HepG2 (cell line): ENCODE results near the gene INHA. TPM values are rescaled to one million over a fixed set of nuclear protein-coding genes. Genes with fewer than 3 reads are reported as not detected.

Source experiments
- ATF2 ChIP-seq: sonication (generic); formaldehyde crosslinking; IDR thresholded peaks from 2 replicates; pipeline ENCODE4 v1.4.0; 2020; ENCODE audit warnings: missing genetic modification reagents
- BCL6 ChIP-seq: IDR thresholded peaks from 2 replicates; pipeline ENCODE4 v1.6.1; 2016; ENCODE audit warnings: missing genetic modification reagents, missing compliant biosample characterization
- FOXO1 ChIP-seq: sonication (generic); formaldehyde crosslinking; IDR thresholded peaks from 2 replicates; pipeline ENCODE4 v1.4.0; 2020; ENCODE audit warnings: missing genetic modification reagents
- GATA4 ChIP-seq: sonication (generic); IDR thresholded peaks from 2 replicates; pipeline ENCODE4 v1.6.1; 2016; ENCODE audit warnings: antibody characterized with exemption, low read depth, borderline replicate concordance
- HNRNPLL ChIP-seq: fragments of 200-400 bp; formaldehyde crosslinking; IDR thresholded peaks from 2 replicates; pipeline ENCODE4 v1.6.1; 2017; ENCODE audit warnings: mild to moderate bottlenecking, low read depth, low read length; ENCODE audit not compliant: poor library complexity, severe bottlenecking
- KDM2A ChIP-seq: sonication (generic); formaldehyde crosslinking; IDR thresholded peaks from 2 replicates; pipeline ENCODE4 v1.4.0; 2020; ENCODE audit warnings: low read depth, missing genetic modification reagents, borderline replicate concordance
- PAXIP1 ChIP-seq: sonication (generic); formaldehyde crosslinking; conservative IDR thresholded peaks from 2 replicates; pipeline ENCODE4 v1.4.0; 2020; ENCODE audit warnings: mild to moderate bottlenecking, missing genetic modification reagents, moderate library complexity
- RAD21 ChIP-seq: fragments of 450-650 bp; formaldehyde crosslinking; IDR thresholded peaks from 2 replicates; pipeline ENCODE4 v1.5.0; 2020; ENCODE audit warnings: mild to moderate bottlenecking
- TAF1 ChIP-seq: sonication (generic); formaldehyde crosslinking; IDR thresholded peaks from 2 replicates; pipeline ENCODE4 v1.4.0; 2020; ENCODE audit warnings: missing genetic modification reagents
- WIZ ChIP-seq: sonication (generic); formaldehyde crosslinking; IDR thresholded peaks from 2 replicates; pipeline ENCODE4 v1.5.1; 2020; ENCODE audit warnings: mild to moderate bottlenecking, missing genetic modification reagents
- ZFX ChIP-seq: sonication (generic); formaldehyde crosslinking; IDR thresholded peaks from 2 replicates; pipeline ENCODE4 v1.4.0; 2020; ENCODE audit warnings: mild to moderate bottlenecking, low read depth, missing genetic modification reagents, moderate library complexity
- ZMYM4 ChIP-seq: sonication (generic); formaldehyde crosslinking; IDR thresholded peaks from 2 replicates; pipeline ENCODE4 v1.8.1; 2023; ENCODE audit warnings: mild to moderate bottlenecking, missing genetic modification reagents
- ZNF225 ChIP-seq: sonication (generic); formaldehyde crosslinking; IDR thresholded peaks from 2 replicates; pipeline ENCODE4 v1.4.0; 2020; ENCODE audit warnings: mild to moderate bottlenecking, missing genetic modification reagents
- ZNF333 ChIP-seq: sonication (generic); formaldehyde crosslinking; IDR thresholded peaks from 2 replicates; pipeline ENCODE4 v1.4.0; 2020; ENCODE audit warnings: mild to moderate bottlenecking, missing genetic modification reagents, borderline replicate concordance
- ZNF740 ChIP-seq: sonication (generic); formaldehyde crosslinking; IDR thresholded peaks from 2 replicates; pipeline ENCODE4 v1.4.0; 2020; ENCODE audit warnings: missing genetic modification reagents
- ZNF781 ChIP-seq: sonication (generic); formaldehyde crosslinking; IDR thresholded peaks from 2 replicates; pipeline ENCODE4 v1.5.1; 2020; ENCODE audit warnings: borderline replicate concordance, mild to moderate bottlenecking, missing genetic modification reagents; ENCODE audit errors: not compliant biosample characterization
- polyA plus RNA-seq, 8 experiments: library from polyadenylated mRNA; depleted of rRNA in 3 of 8; stranded (reverse) in 7 of 8; unstranded in 1 of 8; fragments of >200 nt; fragmentation: Illumina TruSeq in 4 of 8; extraction: Trizol in 4 of 8; gene quantifications; 2 replicates each; pipeline versions ENCODE4 v1.2.1 to v1.2.3, GENCODE V29; 2011 to 2016; ENCODE audit warnings: low read depth in 4 of 8, missing spikeins in 1 of 8, mixed read lengths in 1 of 8; ENCODE audit not compliant: insufficient read depth in 1 of 8
- total RNA-seq, 5 experiments: library from RNA; depleted of rRNA; stranded (reverse); fragments of >200 nt; fragmentation: Illumina TruSeq; extraction: Trizol; gene quantifications; 2 replicates each; pipeline ENCODE4 v1.2.3, GENCODE V29; 2016; ENCODE audit warnings: low read depth in 1 of 5
- TF ChIP-seq, protein P1 (sequence below): sonication (generic); formaldehyde crosslinking; IDR thresholded peaks from 2 replicates; pipeline ENCODE4 v1.5.0; 2020; ENCODE audit warnings: mild to moderate bottlenecking, missing genetic modification reagents

Gene INHA
- total and polyA plus RNA-seq, 2 of the 13 experiments (the other 11 are each of a cell fraction or from before 2014, with no cell fraction given), result 4.1 to 15.2 TPM

DNA sequence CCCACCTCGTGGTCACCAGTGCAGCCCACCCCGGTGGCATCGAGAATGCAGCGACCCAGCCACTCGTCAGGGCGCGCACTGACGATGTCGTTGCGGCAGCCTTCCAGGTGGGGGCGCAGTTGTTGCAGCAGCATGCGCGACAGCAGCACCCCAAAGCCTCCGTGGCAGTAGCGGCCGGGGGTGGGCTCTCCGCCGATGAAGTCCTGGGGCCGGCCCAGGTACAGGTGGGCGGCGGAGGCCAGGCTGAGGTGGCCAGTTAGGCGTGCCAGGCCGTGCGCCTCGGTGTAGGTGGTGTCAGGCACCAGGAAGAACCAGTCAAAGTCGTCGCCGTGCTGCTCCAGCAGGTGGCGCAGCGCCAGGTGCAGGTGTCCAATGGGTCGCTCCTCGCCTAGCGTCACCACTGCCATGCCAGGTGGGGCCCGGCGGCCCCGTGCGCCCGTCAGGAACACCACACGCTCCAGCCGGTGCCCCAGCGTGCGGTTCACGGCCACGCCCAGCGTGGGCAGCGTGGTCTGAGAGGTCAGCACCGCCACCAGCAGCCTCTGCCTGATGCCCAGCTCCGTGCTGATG is 30.4 kb upstream of the INHA start (continued):
- TF ChIP-seq, protein P1, sequence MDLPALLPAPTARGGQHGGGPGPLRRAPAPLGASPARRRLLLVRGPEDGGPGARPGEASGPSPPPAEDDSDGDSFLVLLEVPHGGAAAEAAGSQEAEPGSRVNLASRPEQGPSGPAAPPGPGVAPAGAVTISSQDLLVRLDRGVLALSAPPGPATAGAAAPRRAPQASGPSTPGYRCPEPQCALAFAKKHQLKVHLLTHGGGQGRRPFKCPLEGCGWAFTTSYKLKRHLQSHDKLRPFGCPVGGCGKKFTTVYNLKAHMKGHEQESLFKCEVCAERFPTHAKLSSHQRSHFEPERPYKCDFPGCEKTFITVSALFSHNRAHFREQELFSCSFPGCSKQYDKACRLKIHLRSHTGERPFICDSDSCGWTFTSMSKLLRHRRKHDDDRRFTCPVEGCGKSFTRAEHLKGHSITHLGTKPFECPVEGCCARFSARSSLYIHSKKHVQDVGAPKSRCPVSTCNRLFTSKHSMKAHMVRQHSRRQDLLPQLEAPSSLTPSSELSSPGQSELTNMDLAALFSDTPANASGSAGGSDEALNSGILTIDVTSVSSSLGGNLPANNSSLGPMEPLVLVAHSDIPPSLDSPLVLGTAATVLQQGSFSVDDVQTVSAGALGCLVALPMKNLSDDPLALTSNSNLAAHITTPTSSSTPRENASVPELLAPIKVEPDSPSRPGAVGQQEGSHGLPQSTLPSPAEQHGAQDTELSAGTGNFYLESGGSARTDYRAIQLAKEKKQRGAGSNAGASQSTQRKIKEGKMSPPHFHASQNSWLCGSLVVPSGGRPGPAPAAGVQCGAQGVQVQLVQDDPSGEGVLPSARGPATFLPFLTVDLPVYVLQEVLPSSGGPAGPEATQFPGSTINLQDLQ (CRISPR knock-in tag), result peak; percentile 99
- TF ChIP-seq BCL6, result peak; percentile 51; the same call in 1 of the 2 replicates
- peak; percentile 96 for TF ChIP-seq ZNF225
- TF ChIP-seq ZMYM4 (CRISPR knock-in tag), result peak; percentile 86
- TF ChIP-seq ZNF781 (CRISPR knock-in tag), result no peak
- TF ChIP-seq WIZ, result peak; percentile 57; the same call in 1 of the 2 replicates
- no peak for TF ChIP-seq GATA4
- TF ChIP-seq ZNF333 (CRISPR knock-in tag), result peak; percentile 90; the same call in 1 of the 2 replicates
- peak; percentile 91 for TF ChIP-seq KDM2A (CRISPR knock-in tag)
- peak; percentile 99 for TF ChIP-seq RAD21
- peak; percentile 71 for TF ChIP-seq ZFX (CRISPR knock-in tag)
- peak; percentile 61 for TF ChIP-seq ZNF740 (CRISPR knock-in tag)
- TF ChIP-seq FOXO1, result peak; percentile 49
- peak; percentile 39; the same call in 1 of the 2 replicates for TF ChIP-seq TAF1
- peak; percentile 78 for TF ChIP-seq ATF2 (CRISPR knock-in tag)
- TF ChIP-seq HNRNPLL, result peak; percentile 64
- peak; percentile 45 for TF ChIP-seq PAXIP1 (CRISPR knock-in tag)
